HG02885 (cell line): ENCODE measurements around the gene AMPH.
"Not testable (repeated sequence)": the region's sequence is repeated elsewhere in the genome, so short reads cannot be mapped to it uniquely, and the experiment has no call there.

Experiments used
- ATAC-seq: cut with Tn5 transposase; IDR thresholded peaks from one replicate; pipeline ENCODE4 v1.9.1; 2021; ENCODE audit warnings: mild to moderate bottlenecking; ENCODE audit not compliant: unreplicated experiment, poor library complexity

The AMPH gene

DNA sequence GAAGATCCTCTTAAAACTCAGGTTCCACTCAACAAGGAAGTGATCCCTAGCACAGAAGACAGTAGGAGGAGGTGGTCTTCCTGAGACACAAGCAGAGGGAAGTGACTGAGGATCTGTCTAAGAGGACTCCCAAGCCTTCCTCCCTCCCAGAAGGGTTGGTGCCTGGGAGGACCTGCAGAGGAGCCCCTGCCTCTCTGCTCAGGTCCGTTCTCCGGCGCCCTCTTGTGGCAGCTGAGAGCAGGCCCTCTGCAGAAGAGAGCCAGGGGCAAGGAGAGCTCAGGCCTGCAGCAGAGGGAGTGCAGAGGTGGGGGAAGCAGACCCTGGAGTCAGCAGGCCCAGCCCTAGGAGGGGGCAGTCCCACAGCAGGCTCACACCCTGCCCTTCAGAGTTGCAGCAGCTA lies 267.8 kb downstream of the AMPH start:
- ATAC-seq: not testable (repeated sequence)

DNA sequence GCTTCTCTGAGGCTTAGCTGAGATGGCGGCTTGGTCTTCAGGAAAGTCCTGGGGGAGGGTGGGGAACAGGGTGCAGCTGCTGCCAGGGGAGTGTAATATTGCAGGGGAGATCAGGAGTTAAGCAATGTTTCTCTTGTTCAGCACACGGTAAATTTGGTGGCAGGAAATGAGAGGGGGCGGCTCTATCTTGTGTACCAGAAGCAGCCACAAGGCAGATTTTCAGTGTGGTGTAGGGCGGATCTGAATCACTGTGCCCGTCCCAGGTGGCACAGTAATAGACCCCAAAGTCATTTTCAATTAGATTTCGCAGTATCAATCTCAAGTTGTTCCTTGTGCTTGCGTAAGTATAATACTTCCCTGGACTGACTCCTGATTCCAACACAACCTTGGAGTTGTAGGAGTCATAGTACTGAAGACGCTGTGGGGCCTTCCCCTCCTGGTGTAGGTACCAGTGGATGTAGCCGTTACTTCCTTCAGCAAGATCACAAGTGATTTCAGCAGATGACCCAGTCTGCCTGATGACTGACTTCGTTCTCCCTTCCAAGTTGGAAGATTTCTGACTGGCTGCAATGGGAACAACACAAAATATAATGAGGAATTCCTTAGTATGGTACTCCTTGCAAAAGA lies 268.4 kb downstream of the AMPH start:
- peak; percentile 25 for ATAC-seq

DNA sequence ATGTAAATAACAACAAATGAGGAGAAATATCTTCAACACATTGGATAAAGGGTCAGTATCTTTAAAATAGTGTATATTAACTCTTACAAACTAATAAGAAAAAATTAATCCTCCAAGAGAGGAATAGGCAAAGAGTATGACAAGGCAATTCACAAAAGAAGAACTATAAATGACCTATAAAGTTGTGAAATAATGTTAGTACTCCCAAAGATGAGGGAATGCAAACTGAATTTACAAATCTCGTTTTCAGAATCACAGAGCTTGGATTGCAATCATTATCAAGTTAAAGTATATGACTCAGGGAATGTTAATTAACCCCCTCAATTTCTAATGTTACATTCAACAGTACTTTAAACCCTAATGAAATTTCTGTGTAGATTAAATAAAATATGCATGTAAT lies 270.4 kb downstream of the AMPH start:
- ATAC-seq: no peak

DNA sequence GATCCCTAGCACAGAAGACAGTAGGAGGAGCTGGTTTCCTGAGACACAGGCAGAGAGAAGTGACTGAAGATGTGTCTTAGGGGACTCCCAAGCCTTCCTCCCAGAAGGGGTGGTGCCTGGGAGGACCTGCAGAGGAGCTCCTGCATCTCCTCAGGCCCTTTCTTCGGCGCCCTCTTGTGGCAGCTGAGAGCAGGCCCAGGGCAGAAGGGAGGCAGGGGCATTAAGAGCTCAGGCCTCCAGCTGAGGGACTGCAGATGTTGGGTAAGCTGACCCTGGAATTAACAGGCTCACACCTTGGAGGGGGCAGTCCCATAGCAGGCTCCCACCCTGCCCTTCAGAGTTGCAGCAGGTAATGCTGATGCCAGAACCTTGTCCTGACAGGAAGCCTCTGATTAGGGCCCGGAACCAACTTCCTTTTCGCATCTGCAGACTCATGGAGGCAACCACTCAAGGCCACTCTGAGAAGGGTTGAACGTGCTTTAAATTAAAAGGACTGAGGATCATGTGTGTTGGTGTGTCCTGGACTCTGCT lies 272.0 kb downstream of the AMPH start:
- ATAC-seq: peak; percentile 87

DNA sequence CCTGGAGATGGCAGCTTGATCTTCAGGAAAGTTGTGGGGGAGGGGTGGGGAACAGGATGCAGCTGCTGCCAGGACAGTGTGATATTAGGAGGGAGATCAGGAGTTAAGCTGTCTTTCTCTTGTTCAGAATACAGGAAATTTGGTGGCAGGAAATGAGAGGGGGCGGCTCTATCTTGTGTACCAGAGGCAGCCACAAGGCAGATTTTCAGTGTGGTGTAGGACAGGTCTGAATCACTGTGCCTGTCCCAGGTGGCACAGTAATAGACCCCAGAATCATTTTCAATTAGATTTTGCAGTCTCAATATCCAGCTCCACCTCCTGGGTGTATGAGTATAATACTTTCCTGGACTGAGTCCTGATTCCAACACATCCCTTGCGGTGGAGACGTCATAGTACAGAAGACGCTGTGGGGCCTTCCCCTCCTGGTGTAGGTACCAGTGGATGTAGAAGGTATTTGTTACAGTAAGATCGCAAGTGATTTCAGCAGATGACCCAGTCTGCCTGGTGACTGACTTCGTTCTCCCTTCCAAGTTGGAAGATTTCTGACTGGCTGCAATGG lies 272.8 kb downstream of the AMPH start:
- ATAC-seq: not testable (repeated sequence)

DNA sequence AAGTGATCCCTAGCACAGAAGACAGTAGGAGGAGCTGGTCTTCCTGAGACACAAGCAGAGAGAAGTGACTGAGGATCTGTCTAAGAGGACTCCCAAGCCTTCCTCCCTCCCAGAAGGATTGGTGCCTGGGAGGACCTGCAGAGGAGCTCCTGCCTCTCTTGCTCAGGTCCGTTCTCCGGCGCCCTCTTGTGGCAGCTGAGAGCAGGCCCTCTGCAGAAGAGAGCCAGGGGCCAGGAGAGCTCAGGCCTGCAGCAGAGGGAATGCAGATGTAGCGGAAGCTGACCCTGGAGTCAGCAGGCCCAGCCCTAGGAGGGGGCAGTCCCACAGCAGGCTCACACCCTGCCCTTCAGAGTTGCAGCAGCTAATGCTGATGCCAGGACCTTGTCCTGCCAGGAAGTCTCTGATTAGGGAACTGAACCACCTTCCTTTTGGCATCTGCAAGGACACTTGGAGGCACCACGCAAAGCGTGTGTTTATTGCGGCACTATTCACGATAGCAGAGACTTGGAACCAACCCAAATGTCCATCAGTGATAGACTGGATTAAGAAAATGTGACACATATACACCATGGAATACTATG lies 276.8 kb downstream of the AMPH start:
- ATAC-seq: not testable (repeated sequence)

GRCh38 chr7:38353431-38353881 lies 277.7 kb downstream of the AMPH start:
- ATAC-seq: not testable (repeated sequence)

DNA sequence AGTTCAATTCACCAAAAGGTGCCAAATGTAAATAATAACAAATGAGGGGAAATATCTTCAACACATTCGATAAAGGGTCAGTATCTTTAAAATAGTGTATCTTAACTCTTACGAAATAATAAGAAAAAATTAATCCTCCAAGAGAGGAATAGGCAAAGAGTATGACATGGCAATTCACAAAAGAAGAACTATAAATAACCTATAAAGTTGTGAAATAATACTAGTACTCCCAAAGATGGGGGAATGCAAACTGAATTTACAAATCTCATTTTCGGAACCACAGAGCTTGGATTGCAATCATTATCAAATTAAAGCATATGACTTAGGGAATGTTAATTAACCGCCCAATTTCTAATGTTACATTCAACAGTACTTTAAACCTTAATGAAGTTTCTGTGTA lies 279.6 kb downstream of the AMPH start:
- ATAC-seq: no peak

DNA sequence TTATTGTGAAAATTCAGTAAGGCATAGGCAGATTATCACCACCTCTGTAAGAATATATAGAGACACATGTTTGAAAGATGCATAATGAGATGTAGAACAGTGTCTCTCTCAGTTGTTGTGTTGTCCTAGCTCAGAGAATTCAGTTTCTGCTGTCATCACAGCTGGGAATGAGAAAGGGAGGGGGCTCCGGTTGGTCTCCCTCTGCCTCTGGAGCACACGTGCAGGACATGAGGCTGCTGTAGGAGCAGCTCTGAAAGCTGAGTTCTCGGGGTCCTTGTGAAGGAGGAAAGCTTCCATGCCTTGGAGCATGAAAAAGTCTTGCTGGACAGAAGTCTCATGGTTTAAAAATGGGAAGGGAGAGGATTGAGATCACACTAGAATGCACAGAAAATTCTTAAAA lies 280.4 kb downstream of the AMPH start:
- ATAC-seq: not testable (repeated sequence)

GRCh38 chr7:38349869-38350583 lies 281.1 kb downstream of the AMPH start:
- peak; percentile 89 for ATAC-seq

DNA sequence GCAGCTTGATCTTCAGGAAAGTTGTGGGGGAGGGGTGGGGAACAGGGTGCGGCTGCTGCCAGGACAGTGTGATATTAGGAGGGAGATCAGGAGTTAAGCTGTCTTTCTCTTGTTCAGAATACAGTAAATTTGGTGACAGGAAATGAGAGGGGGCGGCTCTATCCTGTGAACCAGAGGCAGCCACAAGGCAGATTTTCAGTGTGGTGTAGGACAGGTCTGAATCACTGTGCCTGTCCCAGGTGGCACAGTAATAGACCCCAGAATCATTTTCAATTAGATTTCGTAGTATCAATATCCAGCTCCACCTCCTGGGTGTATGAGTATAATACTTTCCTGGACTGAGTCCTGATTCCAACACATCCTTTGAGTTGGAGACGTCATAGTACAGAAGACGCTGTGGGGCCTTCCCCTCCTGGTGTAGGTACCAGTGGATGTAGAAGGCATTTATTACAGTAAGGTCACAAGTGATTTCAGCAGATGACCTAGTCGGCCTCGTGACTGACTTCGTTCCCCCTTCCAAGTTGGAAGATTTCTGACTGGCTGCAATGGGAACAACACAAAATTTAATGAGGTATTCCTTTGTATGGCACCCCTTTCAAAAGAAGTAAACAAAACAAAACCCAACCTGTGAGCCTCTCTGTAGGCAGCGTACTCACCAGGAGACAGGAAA lies 281.9 kb downstream of the AMPH start:
- ATAC-seq: peak; percentile 46

DNA sequence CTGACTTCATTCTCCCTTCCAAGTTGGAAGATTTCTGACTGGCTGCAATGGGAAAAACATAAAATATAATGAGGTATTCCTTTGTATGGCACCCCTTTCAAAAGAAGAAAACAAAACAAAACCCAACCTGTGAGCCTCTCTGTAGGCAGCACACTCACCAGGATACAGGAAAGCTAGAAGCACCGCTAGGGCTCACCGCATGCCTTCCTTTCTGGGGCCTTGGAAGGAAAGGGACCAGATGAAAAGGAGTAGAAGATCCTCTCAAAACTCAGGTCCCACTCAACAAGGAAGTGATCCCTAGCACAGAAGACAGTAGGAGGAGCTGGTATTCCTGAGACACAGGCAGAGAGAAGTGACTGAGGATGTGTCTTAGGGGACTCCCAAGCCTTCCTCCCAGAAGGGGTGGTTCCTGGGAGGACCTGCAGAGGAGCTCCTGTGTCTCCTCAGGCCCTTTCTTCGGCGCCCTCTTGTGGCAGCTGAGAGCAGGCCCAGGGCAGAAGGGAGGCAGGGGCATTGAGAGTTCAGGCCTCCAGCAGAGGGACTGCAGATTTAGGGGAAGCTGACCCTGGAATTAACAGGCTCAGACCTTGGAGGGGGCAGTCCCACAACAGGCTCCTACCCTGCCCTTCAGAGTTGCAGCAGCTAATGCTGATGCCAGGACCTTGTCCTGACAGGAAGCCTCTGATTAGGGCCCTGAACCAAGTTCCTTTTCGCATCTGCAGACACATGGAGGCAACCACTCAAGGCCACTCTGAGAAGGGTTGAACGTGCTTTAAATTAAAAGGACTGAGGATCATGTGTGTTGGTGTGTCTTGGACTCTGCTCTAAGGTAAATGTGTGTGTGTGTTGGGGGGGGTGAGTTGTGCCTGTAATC lies 285.6 kb downstream of the AMPH start:
- peak; percentile 33 for ATAC-seq

DNA sequence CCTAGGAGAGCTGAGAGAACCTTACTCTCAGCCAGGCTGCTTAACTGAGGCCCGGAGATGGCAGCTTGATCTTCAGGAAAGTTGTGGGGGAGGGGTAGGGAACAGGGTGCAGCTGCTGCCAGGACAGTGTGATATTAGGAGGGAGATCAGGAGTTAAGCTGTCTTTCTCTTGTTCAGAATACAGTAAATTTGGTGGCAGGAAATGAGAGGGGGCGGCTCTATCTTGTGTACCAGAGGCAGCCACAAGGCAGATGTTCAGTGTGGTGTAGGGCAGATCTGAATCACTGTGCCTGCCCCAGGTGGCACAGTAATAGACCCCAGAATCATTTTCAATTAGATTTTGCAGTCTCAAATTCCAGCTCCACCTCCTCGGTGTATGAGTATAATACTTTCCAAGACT lies 286.4 kb downstream of the AMPH start:
- peak; percentile 32 for ATAC-seq

GRCh38 chr7:38342135-38342534 lies 289.0 kb downstream of the AMPH start:
- ATAC-seq: not testable (repeated sequence)

DNA sequence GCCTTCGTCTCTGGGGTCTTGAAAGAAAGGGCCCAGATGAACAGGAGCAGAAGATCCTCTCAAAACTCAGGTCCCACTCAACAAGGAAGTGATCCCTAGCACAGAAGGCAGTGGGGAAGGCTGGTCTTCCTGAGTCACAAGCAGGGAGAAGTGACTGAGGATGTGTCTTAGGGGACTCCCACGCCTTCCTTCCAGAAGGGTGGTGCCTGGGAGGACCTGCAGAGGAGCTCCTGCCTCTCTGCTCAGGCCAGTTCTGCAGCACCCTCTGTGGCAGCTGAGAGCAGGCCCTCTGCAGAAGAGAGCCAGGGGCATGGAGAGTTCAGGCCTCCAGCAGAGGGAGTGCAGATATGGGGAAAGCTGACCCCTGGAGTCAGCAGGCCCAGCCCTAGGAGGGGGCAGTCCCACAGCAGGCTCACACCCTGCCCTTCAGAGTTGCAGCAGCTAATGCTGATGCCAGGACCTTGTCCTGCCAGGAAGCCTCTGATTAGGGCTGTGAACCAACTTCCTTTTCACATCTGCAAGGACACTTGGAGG lies 289.9 kb downstream of the AMPH start:
- ATAC-seq: peak; percentile 58

GRCh38 chr7:38339953-38340819 lies 291.0 kb downstream of the AMPH start:
- ATAC-seq: no peak

- not testable (repeated sequence) for ATAC-seq
Measured at GRCh38 chr7:38336148-38336515, 295.0 kb downstream of the AMPH start.

DNA sequence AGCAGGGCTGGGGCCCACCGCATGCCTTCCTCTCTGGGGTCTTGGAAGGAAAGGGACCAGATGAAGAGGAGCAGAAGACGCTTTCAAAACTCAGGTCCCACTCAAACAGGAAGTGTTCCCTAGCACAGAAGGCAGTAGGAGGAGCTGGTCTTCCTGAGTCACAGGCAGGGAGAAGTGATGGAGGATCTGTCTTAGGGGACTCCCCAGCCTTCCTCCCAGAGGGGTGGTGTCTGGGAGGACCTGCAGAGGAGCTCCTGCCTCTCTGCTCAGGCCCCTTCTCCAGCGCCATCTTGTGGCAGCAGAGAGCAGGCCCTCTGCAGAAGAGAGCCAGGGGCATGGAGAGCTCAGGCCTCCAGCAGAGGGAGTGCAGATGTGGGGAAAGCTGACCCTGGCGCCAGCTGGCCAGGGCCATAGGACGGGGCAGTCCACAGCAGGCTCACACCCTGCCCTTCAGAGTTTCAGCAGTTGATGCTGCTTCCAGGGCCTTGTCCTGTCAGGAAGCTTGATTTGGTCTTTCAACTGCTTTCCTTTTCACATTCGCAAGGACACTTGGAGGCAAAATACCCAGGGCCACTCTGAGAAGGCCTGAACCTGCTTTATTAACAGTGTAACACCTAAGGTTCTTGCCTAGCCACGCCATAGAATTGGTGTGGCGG lies 295.6 kb downstream of the AMPH start:
- peak; percentile 98 for ATAC-seq
